ENCODE measurements around the gene AREG.

DNA sequence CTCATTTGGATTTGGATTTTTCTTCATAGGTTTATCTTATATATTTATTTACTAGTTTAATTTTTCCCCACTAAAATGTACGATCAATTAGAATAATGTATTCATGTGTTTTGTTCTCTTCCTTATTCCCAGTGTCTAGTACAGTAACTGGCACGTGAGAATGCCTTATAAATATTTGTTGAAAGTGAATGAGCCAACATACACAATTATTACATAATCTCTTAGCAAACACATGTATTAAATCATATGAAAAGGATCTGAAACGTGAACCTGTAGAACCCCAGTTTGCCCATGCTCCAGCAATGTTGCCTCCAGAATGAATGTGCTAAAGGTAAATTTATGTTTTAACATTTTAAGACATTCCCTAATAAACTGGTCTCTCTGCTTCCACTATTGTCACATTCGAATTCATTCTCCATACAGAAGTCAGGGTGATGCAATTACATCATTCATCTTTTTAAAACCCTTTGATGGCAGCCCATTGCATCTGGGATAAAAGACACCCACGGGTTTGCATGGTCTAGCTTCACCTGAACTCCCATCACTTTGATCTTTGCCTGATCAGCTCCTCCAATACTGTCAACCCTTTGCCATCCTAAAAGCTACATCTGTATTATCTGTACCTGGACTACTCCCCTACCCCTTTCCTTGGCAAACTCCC is 30.7 kb upstream of the AREG start:
- no peak for TF ChIP-seq EHF (CRISPR knock-in tag; IDR thresholded peaks at IDR 0.05)
- TF ChIP-seq, protein P1, sequence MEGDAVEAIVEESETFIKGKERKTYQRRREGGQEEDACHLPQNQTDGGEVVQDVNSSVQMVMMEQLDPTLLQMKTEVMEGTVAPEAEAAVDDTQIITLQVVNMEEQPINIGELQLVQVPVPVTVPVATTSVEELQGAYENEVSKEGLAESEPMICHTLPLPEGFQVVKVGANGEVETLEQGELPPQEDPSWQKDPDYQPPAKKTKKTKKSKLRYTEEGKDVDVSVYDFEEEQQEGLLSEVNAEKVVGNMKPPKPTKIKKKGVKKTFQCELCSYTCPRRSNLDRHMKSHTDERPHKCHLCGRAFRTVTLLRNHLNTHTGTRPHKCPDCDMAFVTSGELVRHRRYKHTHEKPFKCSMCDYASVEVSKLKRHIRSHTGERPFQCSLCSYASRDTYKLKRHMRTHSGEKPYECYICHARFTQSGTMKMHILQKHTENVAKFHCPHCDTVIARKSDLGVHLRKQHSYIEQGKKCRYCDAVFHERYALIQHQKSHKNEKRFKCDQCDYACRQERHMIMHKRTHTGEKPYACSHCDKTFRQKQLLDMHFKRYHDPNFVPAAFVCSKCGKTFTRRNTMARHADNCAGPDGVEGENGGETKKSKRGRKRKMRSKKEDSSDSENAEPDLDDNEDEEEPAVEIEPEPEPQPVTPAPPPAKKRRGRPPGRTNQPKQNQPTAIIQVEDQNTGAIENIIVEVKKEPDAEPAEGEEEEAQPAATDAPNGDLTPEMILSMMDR (IDR thresholded peaks at IDR 0.05), result no peak
- no peak for TF ChIP-seq ZC3H11A (IDR thresholded peaks at IDR 0.05)
- no peak for TF ChIP-seq BHLHE40 (IDR thresholded peaks at IDR 0.05; ENCODE audit: low read depth, low read length)
- no peak for TF ChIP-seq POLR2A (IDR thresholded peaks at IDR 0.05; ENCODE audit: low read length)
- no peak for TF ChIP-seq RCOR1 (IDR thresholded peaks at IDR 0.05; ENCODE audit: low read depth, low read length)
- no peak for TF ChIP-seq JUNB (IDR thresholded peaks at IDR 0.05)

Measured in A549 (cell line).